Activated CD4-positive, CD25-positive, alpha-beta regulatory T cell (primary cell): Measurements from ENCODE around the gene PAK5.

Experiments
- DNase-seq, 4 experiments: peaks; one replicate each; lab custom pipeline; 2025; lab: John Stamatoyannopoulos, UW

PAK5 gene

GRCh38 chr20:9517297-9518162 lies 321.3 kb downstream of the PAK5 start:
- no peak for DNase-seq

GRCh38 chr20:9516234-9516871 lies 322.5 kb downstream of the PAK5 start:
- DNase-seq = no peak

DNA sequence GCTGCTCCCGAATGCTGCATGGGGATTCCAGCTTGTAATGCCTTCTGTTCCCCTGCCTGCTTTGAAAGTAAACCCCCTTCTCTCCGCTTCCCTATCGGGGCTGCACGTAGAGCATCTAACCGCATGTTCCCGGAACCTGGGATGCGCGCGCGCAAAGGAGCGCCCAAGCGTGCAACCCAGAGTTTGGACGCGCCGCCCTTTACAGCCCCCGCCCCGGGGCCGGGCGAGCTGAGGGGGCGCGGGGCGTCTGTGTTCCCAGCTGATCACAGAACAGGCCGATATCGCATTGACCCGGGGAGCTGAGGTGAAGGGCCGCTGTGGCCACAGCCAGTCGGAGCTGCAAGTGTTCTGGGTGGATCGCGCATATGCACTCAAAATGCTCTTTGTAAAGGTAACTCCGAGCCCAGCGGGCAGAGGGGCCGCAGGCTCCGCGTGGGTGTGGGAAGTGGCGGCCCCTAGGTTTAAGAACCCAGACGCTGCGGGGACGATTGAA lies 323.1 kb downstream of the PAK5 start:
- no peak for DNase-seq

DNA sequence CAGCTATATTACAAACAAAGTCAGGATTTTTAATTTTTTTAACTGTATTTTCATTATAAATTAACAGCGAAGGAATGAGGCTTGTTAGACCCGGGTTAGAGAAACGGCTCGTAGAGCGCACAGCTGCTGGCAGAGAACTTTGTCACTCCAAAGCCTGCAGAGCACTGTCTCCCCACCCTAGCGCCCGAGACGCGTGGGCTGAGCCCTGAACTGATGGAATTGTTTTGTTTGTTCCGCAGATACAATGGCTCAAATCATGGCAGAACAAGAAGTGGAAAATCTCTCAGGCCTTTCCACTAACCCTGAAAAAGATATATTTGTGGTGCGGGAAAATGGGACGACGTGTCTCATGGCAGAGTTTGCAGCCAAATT lies 323.7 kb downstream of the PAK5 start:
- no peak for DNase-seq

GRCh38 chr20:9514461-9515213 lies 324.2 kb downstream of the PAK5 start, which contains the start of gene LAMP5:
Gene LAMP5, plus strand, starts transcription at chr20:9514590. Its CDS starts 263 bp downstream, at chr20:9514853.
- DNase-seq = no peak

DNA sequence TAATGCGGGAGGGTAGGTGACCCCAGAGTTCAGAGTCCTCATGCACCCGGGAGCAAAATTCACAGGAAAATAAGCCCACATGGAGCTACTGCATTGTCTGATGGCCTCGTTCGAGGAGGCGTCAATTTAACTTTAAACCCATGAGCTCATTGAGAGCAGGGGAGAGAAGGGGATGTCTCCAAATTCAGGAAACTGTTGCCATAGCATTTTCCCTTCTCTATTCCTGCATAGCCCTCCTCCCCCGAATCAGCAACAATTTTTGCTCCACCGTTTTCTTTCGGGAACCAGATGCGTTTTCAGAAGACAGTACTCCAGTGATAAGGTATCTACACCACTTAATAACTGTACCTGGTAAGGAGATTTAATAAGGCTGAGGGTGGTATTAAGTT lies 324.8 kb downstream of the PAK5 start:
- DNase-seq = no peak

GRCh38 chr20:9510911-9511310 lies 328.0 kb downstream of the PAK5 start:
- DNase-seq = no peak

- DNase-seq = no peak
These were observed 329.6 kb downstream of the PAK5 start for GRCh38 chr20:9509246-9509645.

- DNase-seq = no peak
These were observed 330.1 kb downstream of the PAK5 start for GRCh38 chr20:9508696-9509178.

DNA sequence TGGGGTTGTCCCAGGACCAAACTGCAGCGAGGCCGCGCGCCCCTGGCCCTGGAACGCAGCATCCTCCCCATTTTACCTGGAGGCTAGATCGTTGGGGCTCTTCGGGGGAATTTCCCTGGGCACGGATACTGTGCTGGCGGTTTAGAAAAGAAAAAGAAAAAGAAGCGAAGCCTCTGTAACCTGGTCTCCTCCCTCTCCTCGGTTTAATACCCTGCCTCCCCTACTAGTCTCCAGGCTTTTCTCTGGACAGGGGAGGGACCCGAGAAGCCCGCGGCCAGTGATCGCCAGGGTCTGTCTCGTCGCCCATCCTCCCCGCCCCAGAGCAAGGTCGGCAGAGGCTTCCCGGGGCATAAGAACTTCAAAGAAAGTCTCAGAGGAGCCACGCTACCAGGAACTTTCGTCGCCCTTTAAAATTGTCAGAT lies 330.6 kb downstream of the PAK5 start:
- DNase-seq = no peak

DNA sequence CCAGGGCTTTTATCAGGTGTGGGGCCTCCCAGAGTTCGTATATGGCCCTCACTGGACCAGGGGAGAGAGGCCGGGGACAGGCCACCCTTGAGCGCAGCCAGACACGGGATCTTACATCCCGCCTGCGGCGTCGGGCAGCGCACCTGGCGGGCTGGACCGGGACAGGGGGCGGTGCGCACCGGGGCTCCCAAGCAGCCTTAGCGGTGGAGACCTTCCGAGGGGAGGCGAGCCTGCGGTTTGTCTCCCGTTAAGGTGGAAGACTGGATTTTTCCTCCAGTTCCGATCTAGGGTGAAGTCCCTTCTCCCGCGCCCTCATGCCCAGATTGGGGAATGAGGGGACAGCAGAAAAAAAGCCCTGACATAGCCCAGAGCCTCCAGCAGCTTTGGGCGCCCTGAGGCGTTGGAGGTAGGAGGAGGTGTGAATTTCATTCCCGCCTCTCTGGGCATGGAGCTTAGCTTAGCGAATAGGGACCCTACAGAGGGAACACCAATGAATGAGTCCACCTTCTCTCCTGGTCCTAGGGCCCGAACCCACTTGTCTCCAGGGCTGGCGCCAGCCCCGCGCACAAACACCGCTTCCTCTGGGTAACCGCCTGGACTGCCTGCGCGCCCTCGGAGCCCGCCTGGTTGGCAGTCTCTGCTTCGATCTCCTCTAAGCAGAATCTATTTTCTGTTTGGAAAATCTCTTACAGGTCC lies 331.2 kb downstream of the PAK5 start:
- DNase-seq = no peak

DNA sequence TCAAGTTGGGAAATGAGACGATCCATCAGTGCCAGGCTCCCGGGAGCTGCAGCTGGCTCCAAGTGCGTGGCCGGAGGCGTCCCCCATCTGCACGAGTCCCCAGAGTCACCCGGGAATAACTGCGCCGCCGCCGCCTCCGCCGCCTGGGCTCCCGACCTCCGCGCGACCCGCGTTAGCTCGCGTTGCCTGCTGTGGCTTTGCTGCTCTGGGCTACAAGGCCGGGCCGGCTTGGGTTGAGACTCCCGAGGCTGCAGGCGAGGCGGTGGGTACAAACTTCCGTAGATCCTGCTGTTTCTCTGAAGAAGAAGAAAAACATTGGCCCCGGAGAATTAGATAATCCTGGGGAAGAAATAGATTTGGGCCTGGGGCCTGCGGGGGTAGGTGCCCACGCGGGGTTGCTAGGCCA lies 331.9 kb downstream of the PAK5 start:
- DNase-seq = no peak

- DNase-seq = no peak
These were observed 332.5 kb downstream of the PAK5 start for GRCh38 chr20:9506280-9506821.

DNA sequence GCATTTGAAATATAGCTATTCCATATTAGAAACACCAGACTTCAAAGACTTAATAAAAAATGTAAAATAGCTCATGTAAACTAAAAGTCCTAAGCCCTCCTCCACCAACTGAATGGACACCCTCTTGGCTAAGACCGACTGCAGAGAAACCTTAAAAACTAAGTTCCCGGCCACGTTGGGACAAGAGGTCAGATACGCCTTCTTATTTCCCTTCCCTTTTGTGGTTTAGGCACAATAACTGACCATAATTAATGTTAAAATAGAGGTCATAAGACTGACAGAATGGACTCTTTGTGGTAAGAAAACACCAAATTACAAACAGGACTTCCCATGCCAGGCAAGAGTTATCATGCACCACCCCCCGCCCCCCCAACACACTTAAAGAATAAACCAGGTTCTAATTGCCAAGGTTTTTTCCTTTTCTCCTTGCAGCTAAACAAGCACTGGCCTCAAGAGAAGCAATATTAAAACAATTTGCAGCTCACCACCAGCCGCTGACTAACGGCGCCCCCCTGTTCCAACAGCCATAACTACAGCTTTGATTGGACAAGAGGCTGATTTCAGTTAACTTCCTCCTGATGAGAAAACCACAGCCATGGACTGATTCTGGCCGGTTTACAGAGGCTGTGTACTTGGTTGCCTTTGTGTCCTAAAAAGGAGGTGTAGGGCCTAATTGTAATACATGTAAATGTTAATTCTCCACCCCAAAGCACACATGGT lies 335.2 kb downstream of the PAK5 start:
- no peak for DNase-seq

DNA sequence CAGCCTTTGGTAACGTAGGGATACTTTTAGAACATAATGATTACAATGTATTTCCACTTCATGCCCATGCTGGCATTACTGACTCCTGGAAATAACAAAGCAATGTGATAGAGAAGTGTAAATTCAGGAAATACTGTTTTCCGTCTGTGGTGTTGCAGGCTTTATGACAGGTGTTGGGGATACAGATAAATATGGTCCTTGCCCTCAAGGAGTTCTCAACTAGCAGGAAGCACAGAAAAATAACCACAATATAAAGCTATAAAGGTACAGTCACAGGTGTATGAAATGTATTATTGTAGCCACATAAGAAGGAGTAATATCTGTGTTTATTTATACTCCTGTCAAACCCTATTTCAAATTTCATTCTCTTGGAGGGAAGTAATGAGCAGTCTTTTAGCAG lies 337.4 kb downstream of the PAK5 start:
- no peak for DNase-seq

GRCh38 chr20:9500121-9500520 lies 338.8 kb downstream of the PAK5 start:
- DNase-seq = no peak

- no peak for DNase-seq
These were observed 339.6 kb downstream of the PAK5 start for GRCh38 chr20:9499126-9499899.

- DNase-seq = no peak
These were observed 340.6 kb downstream of the PAK5 start for GRCh38 chr20:9498322-9498721.

- DNase-seq = no peak
These were observed 342.7 kb downstream of the PAK5 start for GRCh38 chr20:9496155-9496554.

GRCh38 chr20:9495701-9496100 lies 343.2 kb downstream of the PAK5 start:
- no peak for DNase-seq
